Measurements from ENCODE around the gene TAGAP. TPM values are rescaled to one million over a fixed set of nuclear protein-coding genes. Genes with fewer than 3 reads are reported as not detected.

The TAGAP gene
- polyA plus RNA-seq, 3 donors from 2014 or later, result 63.6 to 114 (median 84.4) TPM

- peak in 1 of 3 donors; percentile 19 for DNase-seq
- Mint-ChIP-seq H3K4me3 (no peak overlapping the region), H3K36me3 (no peaks in the 10 kb centered on the region), H3K4me1 (peaks cover 24 to 51% of the 10 kb centered on the region in 2 donors), H3K27ac (peak overlapping the region in 4 of 6 donors; percentile 20 to 62 (median 39)), H3K9me3 (no peaks in the 10 kb centered on the region), H3K27me3 (ENCODE audit: low read depth in 3 of 3) (peaks cover 0 to 4% (median 4%) of the 10 kb centered on the region in 3 donors)
Observed at GRCh38 chr6:159080217-159080976, 35.6 kb upstream of the TAGAP start.

- H3K27me3 Mint-ChIP-seq (ENCODE audit: low read depth in 3 of 3), result peaks cover 0 to 4% (median 4%) of the 10 kb centered on the region in 3 donors
- DNase-seq, result no peak
- H3K4me1 Mint-ChIP-seq, result peaks cover 25 to 55% of the 10 kb centered on the region in 2 donors
- H3K9me3 Mint-ChIP-seq, result no peaks in the 10 kb centered on the region
- H3K27ac Mint-ChIP-seq, result no peak overlapping the region
- no peak overlapping the region for H3K4me3 Mint-ChIP-seq
- H3K36me3 Mint-ChIP-seq, result no peaks in the 10 kb centered on the region
Observed at GRCh38 chr6:159079367-159079766, 34.6 kb upstream of the TAGAP start.

GRCh38 chr6:159077123-159077522, 32.3 kb upstream of the TAGAP start:
- peaks cover 25 to 55% of the 10 kb centered on the region in 2 donors for H3K4me1 Mint-ChIP-seq
- no peaks in the 10 kb centered on the region for H3K9me3 Mint-ChIP-seq
- H3K27ac Mint-ChIP-seq, result peak overlapping the region; percentile 7 to 82 (median 64)
- peak overlapping the region in 3 of 5 donors; percentile 41 to 69 (median 50) for H3K4me3 Mint-ChIP-seq
- peaks cover 3 to 7% (median 4%) of the 10 kb centered on the region in 3 donors for H3K27me3 Mint-ChIP-seq (ENCODE audit: low read depth in 3 of 3)
- no peak for DNase-seq
- no peaks in the 10 kb centered on the region for H3K36me3 Mint-ChIP-seq

- H3K4me3 Mint-ChIP-seq, result no peak overlapping the region
- H3K27me3 Mint-ChIP-seq (ENCODE audit: low read depth in 3 of 3), result peaks cover 3 to 7% (median 4%) of the 10 kb centered on the region in 3 donors
- peak overlapping the region in 2 of 6 donors; percentile 40 to 53 for H3K27ac Mint-ChIP-seq
- H3K4me1 Mint-ChIP-seq, result peaks cover 25 to 53% of the 10 kb centered on the region in 2 donors
- no peak for DNase-seq
- H3K36me3 Mint-ChIP-seq, result no peaks in the 10 kb centered on the region
- no peaks in the 10 kb centered on the region for H3K9me3 Mint-ChIP-seq
Observed at GRCh38 chr6:159075506-159076228, 30.9 kb upstream of the TAGAP start.

- H3K4me1 Mint-ChIP-seq, result peaks cover 18 to 46% of the 10 kb centered on the region in 2 donors
- H3K9me3 Mint-ChIP-seq, result no peaks in the 10 kb centered on the region
- no peak overlapping the region for H3K27ac Mint-ChIP-seq
- DNase-seq, result no peak
- H3K27me3 Mint-ChIP-seq (ENCODE audit: low read depth in 3 of 3), result peaks cover 3 to 7% (median 4%) of the 10 kb centered on the region in 3 donors
- no peak overlapping the region for H3K4me3 Mint-ChIP-seq
- no peaks in the 10 kb centered on the region for H3K36me3 Mint-ChIP-seq
Observed at GRCh38 chr6:159074876-159075275, 30.1 kb upstream of the TAGAP start.

- Mint-ChIP-seq H3K27me3 (ENCODE audit: low read depth in 3 of 3) (peaks cover 4 to 9% (median 6%) of the 10 kb centered on the region in 3 donors), H3K9me3 (no peaks in the 10 kb centered on the region), H3K4me3 (no peak overlapping the region), H3K36me3 (peaks cover 0 to 3% (median 0%) of the 10 kb centered on the region in 3 donors), H3K4me1 (peaks cover 20 to 39% of the 10 kb centered on the region in 2 donors), H3K27ac (peak overlapping the region in 1 of 6 donors; percentile 4)
- DNase-seq, result no peak
Observed at GRCh38 chr6:159074120-159074684, 29.4 kb upstream of the TAGAP start.

- Mint-ChIP-seq H3K4me1 (peaks cover 16 to 22% of the 10 kb centered on the region in 2 donors), H3K27ac (no peak overlapping the region), H3K27me3 (ENCODE audit: low read depth in 3 of 3) (peaks cover 4 to 7% (median 6%) of the 10 kb centered on the region in 3 donors), H3K36me3 (peaks cover 0 to 4% (median 0%) of the 10 kb centered on the region in 3 donors), H3K4me3 (no peak overlapping the region), H3K9me3 (no peaks in the 10 kb centered on the region)
- no peak for DNase-seq
Observed at GRCh38 chr6:159071843-159072769, 27.3 kb upstream of the TAGAP start.

GRCh38 chr6:159068904-159069578, 24.2 kb upstream of the TAGAP start:
- peak overlapping the region in 2 of 6 donors; percentile 46 to 70 for H3K27ac Mint-ChIP-seq
- no peak overlapping the region for H3K4me3 Mint-ChIP-seq
- H3K27me3 Mint-ChIP-seq (ENCODE audit: low read depth in 3 of 3), result peaks cover 0 to 6% (median 5%) of the 10 kb centered on the region in 3 donors

GRCh38 chr6:159067334-159067733, 22.5 kb upstream of the TAGAP start:
- no peak for DNase-seq
- Mint-ChIP-seq H3K9me3 (no peaks in the 10 kb centered on the region), H3K4me3 (no peak overlapping the region), H3K27me3 (ENCODE audit: low read depth in 3 of 3) (peaks cover 0 to 4% (median 3%) of the 10 kb centered on the region in 3 donors), H3K36me3 (peaks cover 0 to 4% (median 0%) of the 10 kb centered on the region in 3 donors), H3K27ac (peak overlapping the region in 1 of 6 donors; percentile 11), H3K4me1 (peaks cover 43 to 46% of the 10 kb centered on the region in 2 donors)

More at GRCh38 chr6:159068904-159069578, 24.2 kb upstream of the TAGAP start:
- H3K9me3 Mint-ChIP-seq, result no peaks in the 10 kb centered on the region
- DNase-seq, result no peak
- H3K4me1 Mint-ChIP-seq, result peaks cover 26 to 29% of the 10 kb centered on the region in 2 donors
- peaks cover 0 to 4% (median 0%) of the 10 kb centered on the region in 3 donors for H3K36me3 Mint-ChIP-seq

- H3K4me3 Mint-ChIP-seq, result peak overlapping the region in 1 of 5 donors; percentile 21
- no peak for DNase-seq
- peaks cover 0 to 4% (median 0%) of the 10 kb centered on the region in 3 donors for H3K36me3 Mint-ChIP-seq
- peaks cover 3 to 7% (median 4%) of the 10 kb centered on the region in 3 donors for H3K27me3 Mint-ChIP-seq (ENCODE audit: low read depth in 3 of 3)
- no peaks in the 10 kb centered on the region for H3K9me3 Mint-ChIP-seq
- H3K27ac Mint-ChIP-seq, result peak overlapping the region in 2 of 6 donors; percentile 78 to 99
- peaks cover 52 to 55% of the 10 kb centered on the region in 2 donors for H3K4me1 Mint-ChIP-seq
Observed at GRCh38 chr6:159066483-159066882, 21.7 kb upstream of the TAGAP start.

GRCh38 chr6:159065759-159066329, 21.1 kb upstream of the TAGAP start:
- Mint-ChIP-seq H3K4me3 (no peak overlapping the region), H3K27me3 (ENCODE audit: low read depth in 3 of 3) (peaks cover 3 to 7% (median 4%) of the 10 kb centered on the region in 3 donors), H3K36me3 (peaks cover 0 to 4% (median 0%) of the 10 kb centered on the region in 3 donors), H3K9me3 (no peaks in the 10 kb centered on the region), H3K4me1 (peaks cover 58 to 61% of the 10 kb centered on the region in 2 donors), H3K27ac (peak overlapping the region; percentile 28 to 100 (median 94))
- no peak for DNase-seq

- Mint-ChIP-seq H3K4me1 (peaks cover 64 to 69% of the 10 kb centered on the region in 2 donors), H3K27me3 (ENCODE audit: low read depth in 3 of 3) (peaks cover 3 to 7% (median 4%) of the 10 kb centered on the region in 3 donors), H3K27ac (peak overlapping the region; percentile 92 to 100 (median 98)), H3K4me3 (peak overlapping the region in 2 of 5 donors; percentile 9 to 81), H3K36me3 (peaks cover 0 to 4% (median 0%) of the 10 kb centered on the region in 3 donors), H3K9me3 (no peaks in the 10 kb centered on the region)
- no peak for DNase-seq
Observed at GRCh38 chr6:159065091-159065490, 20.3 kb upstream of the TAGAP start.
